Sigmoid colon (tissue), 4 donors: ENCODE measurements around the gene GRM1.

Source experiments
- CTCF ChIP-seq, 4 experiments: fragments of 450-650 bp in 3 of 4; fragments of 200-600 bp in 1 of 4; IDR thresholded peaks; one replicate each; pipeline ENCODE4 v1.5.1; 2016 to 2019; ENCODE audit warnings: antibody characterized with exemption in 4 of 4, mild to moderate bottlenecking in 3 of 4, moderate library complexity in 2 of 4
- POLR2A ChIP-seq, 2 donors: fragments of 450-650 bp; IDR thresholded peaks; one replicate each; pipeline ENCODE4 v1.6.1; 2016; ENCODE audit warnings: antibody characterized with exemption in 2 of 2, mild to moderate bottlenecking in 2 of 2, moderate library complexity in 2 of 2
- POLR2AphosphoS5 ChIP-seq, 4 donors: sonication (generic); formaldehyde crosslinking; IDR thresholded peaks; one replicate each; pipeline ENCODE4 v1.6.1; 2017; ENCODE audit warnings: antibody characterized with exemption in 4 of 4

- TF ChIP-seq CTCF (IDR thresholded peaks at IDR 0.05) (no peak), POLR2AphosphoS5 (IDR thresholded peaks at IDR 0.05) (no peak), POLR2A (IDR thresholded peaks at IDR 0.05) (no peak)
Observed at GRCh38 chr6:146009338-146009737, 19.5 kb upstream of the GRM1 start.
